ENCODE measurements around the gene ENTPD7.

DNA sequence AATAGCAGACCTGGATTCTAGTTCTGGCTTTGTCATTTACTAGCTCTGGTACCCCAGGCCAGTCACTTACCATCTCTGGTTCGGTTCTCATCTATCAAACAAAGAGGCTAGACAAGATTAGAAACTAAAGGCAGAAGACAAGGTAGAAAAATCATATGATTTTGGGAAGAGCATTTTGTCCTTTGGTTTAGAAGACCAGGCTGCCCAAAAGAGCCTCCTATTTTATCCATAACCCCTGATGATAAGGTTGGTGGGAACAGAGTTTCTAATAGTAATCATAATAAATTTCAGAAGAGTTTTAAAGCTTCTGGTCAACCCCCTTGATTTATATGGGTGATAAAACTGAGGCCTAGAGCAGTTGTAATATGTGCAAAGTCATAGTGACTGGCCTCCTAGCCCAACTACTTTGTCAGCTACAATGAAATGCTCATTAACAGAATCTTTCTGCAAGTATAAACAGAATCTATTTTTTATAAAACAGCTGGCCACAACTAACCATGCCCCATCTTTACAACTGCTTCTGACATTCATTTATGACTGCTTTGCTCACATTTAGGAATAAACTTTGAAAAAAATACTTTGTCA, 49.2 kb downstream of the ENTPD7 start:
- TF ChIP-seq, protein P1, sequence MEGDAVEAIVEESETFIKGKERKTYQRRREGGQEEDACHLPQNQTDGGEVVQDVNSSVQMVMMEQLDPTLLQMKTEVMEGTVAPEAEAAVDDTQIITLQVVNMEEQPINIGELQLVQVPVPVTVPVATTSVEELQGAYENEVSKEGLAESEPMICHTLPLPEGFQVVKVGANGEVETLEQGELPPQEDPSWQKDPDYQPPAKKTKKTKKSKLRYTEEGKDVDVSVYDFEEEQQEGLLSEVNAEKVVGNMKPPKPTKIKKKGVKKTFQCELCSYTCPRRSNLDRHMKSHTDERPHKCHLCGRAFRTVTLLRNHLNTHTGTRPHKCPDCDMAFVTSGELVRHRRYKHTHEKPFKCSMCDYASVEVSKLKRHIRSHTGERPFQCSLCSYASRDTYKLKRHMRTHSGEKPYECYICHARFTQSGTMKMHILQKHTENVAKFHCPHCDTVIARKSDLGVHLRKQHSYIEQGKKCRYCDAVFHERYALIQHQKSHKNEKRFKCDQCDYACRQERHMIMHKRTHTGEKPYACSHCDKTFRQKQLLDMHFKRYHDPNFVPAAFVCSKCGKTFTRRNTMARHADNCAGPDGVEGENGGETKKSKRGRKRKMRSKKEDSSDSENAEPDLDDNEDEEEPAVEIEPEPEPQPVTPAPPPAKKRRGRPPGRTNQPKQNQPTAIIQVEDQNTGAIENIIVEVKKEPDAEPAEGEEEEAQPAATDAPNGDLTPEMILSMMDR (IDR thresholded peaks at IDR 0.05), result no peak
- no peak for TF ChIP-seq POLR2A (IDR thresholded peaks at IDR 0.05)
